ENCODE data around the gene FGGY.

DNA sequence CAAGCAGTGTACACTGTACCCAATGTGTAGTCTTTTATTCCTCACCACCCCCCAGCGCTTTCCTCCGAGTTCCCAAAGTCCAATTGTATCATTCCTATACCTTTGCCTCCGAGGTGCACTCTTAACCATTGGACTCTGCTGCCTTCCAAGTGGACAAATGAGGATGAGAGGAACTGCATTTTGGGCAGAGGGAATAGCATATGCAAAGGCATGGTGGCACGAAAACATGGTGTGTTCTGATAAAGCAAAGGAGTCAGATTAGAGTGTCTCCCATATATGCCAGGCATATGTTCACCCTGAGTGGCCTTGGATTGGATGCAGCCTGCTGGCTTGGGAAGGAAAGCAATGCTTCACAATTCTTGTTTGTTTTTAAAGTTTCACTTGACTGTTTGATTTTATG is 25.5 kb downstream of the FGGY start:
- TF ChIP-seq EGR1 (IDR thresholded peaks at IDR 0.05; ENCODE audit: low read depth in 2 of 2) = no peak
- TF ChIP-seq RAD21 (IDR thresholded peaks at IDR 0.05) = no peak
- TF ChIP-seq CTCF (IDR thresholded peaks at IDR 0.05; ENCODE audit: low read depth, low read length, missing input control) = no peak
- TF ChIP-seq REST (IDR thresholded peaks at IDR 0.05) = no peak
- no peak for TF ChIP-seq FOXA2 (IDR thresholded peaks at IDR 0.05)
- TF ChIP-seq SP1 (IDR thresholded peaks at IDR 0.05) = no peak
- TF ChIP-seq RXRA (IDR thresholded peaks at IDR 0.05) = no peak
- TF ChIP-seq, protein P1, sequence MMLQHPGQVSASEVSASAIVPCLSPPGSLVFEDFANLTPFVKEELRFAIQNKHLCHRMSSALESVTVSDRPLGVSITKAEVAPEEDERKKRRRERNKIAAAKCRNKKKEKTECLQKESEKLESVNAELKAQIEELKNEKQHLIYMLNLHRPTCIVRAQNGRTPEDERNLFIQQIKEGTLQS (IDR thresholded peaks at IDR 0.05) = no peak
- TF ChIP-seq MAX (IDR thresholded peaks at IDR 0.05) = no peak
- no peak for TF ChIP-seq GABPA (IDR thresholded peaks at IDR 0.05 in 1 of 2, conservative IDR thresholded peaks at IDR 0.05 in 1 of 2)
- no peak for TF ChIP-seq TAF1 (conservative IDR thresholded peaks at IDR 0.05)
- TF ChIP-seq JUND (IDR thresholded peaks at IDR 0.05) = no peak
- TF ChIP-seq YY1 (IDR thresholded peaks at IDR 0.05) = no peak

Data from liver (tissue), 3 donors.